H9 (cell line): ENCODE measurements around the gene FAM53A. TPM values are rescaled to one million over a fixed set of nuclear protein-coding genes. Genes with fewer than 3 reads are reported as not detected.

Experiments
- DNase-seq: peaks from one replicate; pipeline ENCODE4 v3.0.0-alpha.2; 2017
- H2AFZ ChIP-seq: one replicate; pipeline ENCODE4 v1.6.1; 2013; ENCODE audit warnings: mild to moderate bottlenecking, low read length, control low read depth, moderate library complexity
- H2AK5ac ChIP-seq: 2 replicates; pipeline ENCODE4 v1.6.1; 2013; ENCODE audit warnings: low read length, control low read depth, mixed read lengths; ENCODE audit not compliant: insufficient read length
- H2BK120ac ChIP-seq: one replicate; pipeline ENCODE4 v1.6.1; 2013; ENCODE audit warnings: low read depth, mild to moderate bottlenecking, low read length, control low read depth, inconsistent platforms; ENCODE audit not compliant: poor library complexity, severe bottlenecking
- H2BK12ac ChIP-seq: 2 replicates; pipeline ENCODE4 v1.6.1; 2013; ENCODE audit warnings: low read length, control low read depth, mixed read lengths, low read depth; ENCODE audit not compliant: insufficient read length
- H2BK15ac ChIP-seq: 2 replicates; pipeline ENCODE4 v1.6.1; 2013; ENCODE audit warnings: low read depth, low read length, control low read depth
- H2BK20ac ChIP-seq: one replicate; pipeline ENCODE4 v1.6.1; 2013; ENCODE audit warnings: low read depth, mild to moderate bottlenecking, low read length, control low read depth, inconsistent platforms; ENCODE audit not compliant: poor library complexity, severe bottlenecking
- H2BK5ac ChIP-seq: 2 replicates; pipeline ENCODE4 v1.6.1; 2013; ENCODE audit warnings: low read length, control low read depth, mixed read lengths; ENCODE audit not compliant: insufficient read length
- H3K14ac ChIP-seq: 2 replicates; pipeline ENCODE4 v1.6.1; 2013; ENCODE audit warnings: low read length, control low read depth; ENCODE audit not compliant: insufficient read depth
- H3K18ac ChIP-seq: 2 replicates; pipeline ENCODE4 v1.6.1; 2013; ENCODE audit warnings: low read depth, mild to moderate bottlenecking, mixed read lengths, low read length, control low read depth; ENCODE audit not compliant: insufficient read length
- H3K23ac ChIP-seq: 2 replicates; pipeline ENCODE4 v1.6.1; 2013; ENCODE audit warnings: low read length, control low read depth, mixed read lengths, low read depth; ENCODE audit not compliant: insufficient read length
- H3K23me2 ChIP-seq: 2 replicates; pipeline ENCODE4 v1.6.1; 2013; ENCODE audit warnings: low read depth, mild to moderate bottlenecking, mixed read lengths, low read length, control low read depth; ENCODE audit not compliant: insufficient read length, poor library complexity, severe bottlenecking
- H3K27ac ChIP-seq: 2 replicates; pipeline ENCODE4 v1.5.1; 2013; ENCODE audit warnings: low read length, control low read depth, mixed read lengths, low read depth; ENCODE audit not compliant: insufficient read length
- H3K27me3 ChIP-seq: 2 replicates; pipeline ENCODE4 v1.6.1; 2013; ENCODE audit warnings: low read length, control low read depth, inconsistent platforms; ENCODE audit not compliant: insufficient read depth
- H3K4ac ChIP-seq: 2 replicates; pipeline ENCODE4 v1.6.1; 2013; ENCODE audit warnings: low read depth, mild to moderate bottlenecking, control low read depth, inconsistent platforms, low read length, moderate library complexity
- H3K4me1 ChIP-seq: 2 replicates; pipeline ENCODE4 v1.6.1; 2013; ENCODE audit warnings: low read length, control low read depth, inconsistent platforms; ENCODE audit not compliant: insufficient read depth
- H3K4me2 ChIP-seq: 2 replicates; pipeline ENCODE4 v1.6.1; 2013; ENCODE audit warnings: low read length, control low read depth, mixed read lengths; ENCODE audit not compliant: insufficient read length, insufficient read depth
- H3K56ac ChIP-seq: 2 replicates; pipeline ENCODE4 v1.6.1; 2013; ENCODE audit warnings: low read depth, mild to moderate bottlenecking, mixed read lengths, low read length, control low read depth; ENCODE audit not compliant: insufficient read length
- H3K79me1 ChIP-seq: 2 replicates; pipeline ENCODE4 v1.6.1; 2013; ENCODE audit warnings: low read depth, mild to moderate bottlenecking, moderate library complexity, low read length, control low read depth, inconsistent platforms; ENCODE audit not compliant: insufficient read depth, poor library complexity, severe bottlenecking
- H3K79me2 ChIP-seq: 2 replicates; pipeline ENCODE4 v1.6.1; 2013; ENCODE audit warnings: low read length, control low read depth, inconsistent platforms; ENCODE audit not compliant: insufficient read depth
- H3K9ac ChIP-seq: 2 replicates; pipeline ENCODE4 v1.6.1; 2013; ENCODE audit warnings: low read length, control low read depth, mixed read lengths; ENCODE audit not compliant: insufficient read length; ENCODE audit errors: extremely low read depth
- H3K9me3 ChIP-seq: one replicate; pipeline ENCODE4 v1.6.1; 2013; ENCODE audit warnings: low read depth, low read length, inconsistent platforms; ENCODE audit not compliant: control insufficient read depth
- H3T11ph ChIP-seq: one replicate; pipeline ENCODE4 v1.6.1; 2013; ENCODE audit warnings: mild to moderate bottlenecking, low read length, control low read depth, inconsistent platforms
- H4K20me1 ChIP-seq: one replicate; pipeline ENCODE4 v1.6.1; 2013; ENCODE audit not compliant: control insufficient read depth, insufficient read length, insufficient read depth
- H4K5ac ChIP-seq: 2 replicates; pipeline ENCODE4 v1.6.1; 2013; ENCODE audit warnings: low read depth, mild to moderate bottlenecking, mixed read lengths, low read length, control low read depth; ENCODE audit not compliant: insufficient read length
- H4K8ac ChIP-seq: replicated peaks from 2 replicates; pipeline ENCODE4 v1.6.1; 2013; ENCODE audit warnings: low read length, control low read depth, mixed read lengths, low read depth; ENCODE audit not compliant: insufficient read length
- H4K91ac ChIP-seq: 2 replicates; pipeline ENCODE4 v1.6.1; 2013; ENCODE audit warnings: low read depth, mild to moderate bottlenecking, moderate library complexity, mixed read lengths, low read length, control low read depth; ENCODE audit not compliant: insufficient read length
- H3K27ac Mint-ChIP-seq, 3 experiments: 2 replicates in 2 of 3; 3 replicates in 1 of 3; pipeline ENCODE4 v1.8.0; 2020 to 2021; ENCODE audit warnings: mixed read lengths in 3 of 3, mild to moderate bottlenecking in 1 of 3, moderate library complexity in 1 of 3
- H3K27me3 Mint-ChIP-seq: 2 replicates; pipeline ENCODE4 v1.8.0; 2021; ENCODE audit warnings: low read depth, mild to moderate bottlenecking, moderate library complexity, mixed read lengths
- H3K36me3 Mint-ChIP-seq, 3 experiments: 2 replicates in 2 of 3; 3 replicates in 1 of 3; pipeline ENCODE4 v1.8.0; 2020 to 2021; ENCODE audit warnings: low read depth in 3 of 3, mixed read lengths in 3 of 3; ENCODE audit not compliant: insufficient read depth in 1 of 3
- H3K4me1 Mint-ChIP-seq, 2 experiments: 2 replicates each; pipeline ENCODE4 v1.8.0; 2020; ENCODE audit warnings: mixed read lengths in 2 of 2
- H3K4me3 Mint-ChIP-seq, 2 experiments: 2 replicates in 1 of 2; 3 replicates in 1 of 2; pipeline ENCODE4 v1.8.0; 2020 to 2021; ENCODE audit warnings: mild to moderate bottlenecking in 2 of 2, mixed read lengths in 2 of 2, moderate library complexity in 1 of 2
- H3K9me3 Mint-ChIP-seq, 2 experiments: 2 replicates in 1 of 2; 3 replicates in 1 of 2; pipeline ENCODE4 v1.8.0; 2020; ENCODE audit warnings: mild to moderate bottlenecking in 2 of 2, mixed read lengths in 2 of 2, moderate library complexity in 1 of 2
- WGBS: extraction: QIAGEN DNeasy Blood & Tissue Kit; methylation state at CpG from one replicate; pipeline ENCODE4 v1.1.7; 2013; ENCODE audit warnings: missing lambda C conversion rate, low lambda C conversion rate, mixed read lengths; ENCODE audit not compliant: insufficient read length; ENCODE audit errors: extremely low coverage; 5-methylcytosine and 5-hydroxymethylcytosine counted together
- total RNA-seq: library from RNA; stranded (reverse); gene quantifications from 2 replicates; pipeline ENCODE4 v1.2.1, GENCODE V29; 2021
- TF ChIP-seq, protein P1 (sequence below): fragments of 200-600 bp; sonication (generic); conservative IDR thresholded peaks from 3 replicates; pipeline ENCODE4 v1.8.0; 2021; ENCODE audit warnings: antibody characterized with exemption, mild to moderate bottlenecking

Gene FAM53A
- total RNA-seq, 1 experiment from 2014 or later = 2.4 TPM

DNA sequence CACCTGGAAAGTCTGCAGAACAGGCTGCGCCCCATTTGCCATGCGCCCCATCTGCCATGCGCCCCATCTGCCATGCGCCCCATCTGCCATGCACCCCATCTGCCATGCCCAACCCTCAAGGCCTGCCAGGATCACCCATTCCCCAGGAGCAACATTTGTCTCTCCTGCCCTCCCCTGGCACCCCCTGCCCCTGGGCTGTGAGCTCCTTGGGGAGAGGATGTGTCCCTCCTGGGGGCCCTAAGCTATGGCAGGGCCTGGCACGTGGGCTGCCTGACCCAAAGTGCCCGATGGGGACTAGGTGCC is 82.6 kb downstream of the FAM53A start:
- Histone ChIP-seq H2AK5ac (no peak overlapping the region), H3K27ac (no peak overlapping the region), H3K18ac (no peak overlapping the region), H3K4me1 (no peaks in the 10 kb centered on the region), H3K4ac (no peak overlapping the region), H3K27me3 (no peaks in the 10 kb centered on the region), H4K20me1 (no peaks in the 10 kb centered on the region), H4K91ac (no peak overlapping the region), H3K23me2 (no peaks in the 10 kb centered on the region), H2BK20ac (no peak overlapping the region), H2BK15ac (no peak overlapping the region), H2BK120ac (no peak overlapping the region), H3K9me3 (no peaks in the 10 kb centered on the region), H3K79me2 (no peaks in the 10 kb centered on the region), H2BK5ac (no peak overlapping the region), H3K79me1 (no peaks in the 10 kb centered on the region), H4K8ac (no peak overlapping the region), H3K56ac (no peak overlapping the region), H3K14ac (no peak overlapping the region), H4K5ac (no peak overlapping the region), H3K4me2 (no peak overlapping the region), H2AFZ (no peak overlapping the region), H3K9ac (no peak overlapping the region), H3T11ph (no peak overlapping the region), H2BK12ac (no peak overlapping the region), H3K23ac (no peak overlapping the region)
- Mint-ChIP-seq H3K27me3 (no peaks in the 10 kb centered on the region), H3K4me3 (no peak overlapping the region), H3K9me3 (no peaks in the 10 kb centered on the region), H3K4me1 (peaks cover 0 to 18% of the 10 kb centered on the region in 2 experiments; a peak in 2 of 4 replicates), H3K27ac (no peak overlapping the region), H3K36me3 (no peaks in the 10 kb centered on the region)
- TF ChIP-seq, protein P1, sequence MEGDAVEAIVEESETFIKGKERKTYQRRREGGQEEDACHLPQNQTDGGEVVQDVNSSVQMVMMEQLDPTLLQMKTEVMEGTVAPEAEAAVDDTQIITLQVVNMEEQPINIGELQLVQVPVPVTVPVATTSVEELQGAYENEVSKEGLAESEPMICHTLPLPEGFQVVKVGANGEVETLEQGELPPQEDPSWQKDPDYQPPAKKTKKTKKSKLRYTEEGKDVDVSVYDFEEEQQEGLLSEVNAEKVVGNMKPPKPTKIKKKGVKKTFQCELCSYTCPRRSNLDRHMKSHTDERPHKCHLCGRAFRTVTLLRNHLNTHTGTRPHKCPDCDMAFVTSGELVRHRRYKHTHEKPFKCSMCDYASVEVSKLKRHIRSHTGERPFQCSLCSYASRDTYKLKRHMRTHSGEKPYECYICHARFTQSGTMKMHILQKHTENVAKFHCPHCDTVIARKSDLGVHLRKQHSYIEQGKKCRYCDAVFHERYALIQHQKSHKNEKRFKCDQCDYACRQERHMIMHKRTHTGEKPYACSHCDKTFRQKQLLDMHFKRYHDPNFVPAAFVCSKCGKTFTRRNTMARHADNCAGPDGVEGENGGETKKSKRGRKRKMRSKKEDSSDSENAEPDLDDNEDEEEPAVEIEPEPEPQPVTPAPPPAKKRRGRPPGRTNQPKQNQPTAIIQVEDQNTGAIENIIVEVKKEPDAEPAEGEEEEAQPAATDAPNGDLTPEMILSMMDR = no peak
- DNase-seq = no peak
- no CpG with 5 or more reads among the region's 6 CpGs for WGBS
